HG03025 (cell line): Measurements from ENCODE around the gene CCM2L.

Source experiments
- ATAC-seq: cut with Tn5 transposase; IDR thresholded peaks from one replicate; pipeline ENCODE4 v1.9.1; 2021; ENCODE audit warnings: mild to moderate bottlenecking, moderate library complexity; ENCODE audit not compliant: unreplicated experiment, low FRiP score

Gene CCM2L

GRCh38 chr20:31991339-31991705, 18.9 kb upstream of the CCM2L start:
- ATAC-seq: no peak

GRCh38 chr20:31992086-31992485, 18.2 kb upstream of the CCM2L start:
- no peak for ATAC-seq

- no peak for ATAC-seq
These were observed 13.2 kb upstream of the CCM2L start for GRCh38 chr20:31996996-31997395.

GRCh38 chr20:31998246-31998645, 12.0 kb upstream of the CCM2L start:
- no peak for ATAC-seq

GRCh38 chr20:32003325-32003724, 6.9 kb upstream of the CCM2L start:
- ATAC-seq: no peak

- ATAC-seq: no peak
These were observed 5.3 kb upstream of the CCM2L start for GRCh38 chr20:32004963-32005362.

DNA sequence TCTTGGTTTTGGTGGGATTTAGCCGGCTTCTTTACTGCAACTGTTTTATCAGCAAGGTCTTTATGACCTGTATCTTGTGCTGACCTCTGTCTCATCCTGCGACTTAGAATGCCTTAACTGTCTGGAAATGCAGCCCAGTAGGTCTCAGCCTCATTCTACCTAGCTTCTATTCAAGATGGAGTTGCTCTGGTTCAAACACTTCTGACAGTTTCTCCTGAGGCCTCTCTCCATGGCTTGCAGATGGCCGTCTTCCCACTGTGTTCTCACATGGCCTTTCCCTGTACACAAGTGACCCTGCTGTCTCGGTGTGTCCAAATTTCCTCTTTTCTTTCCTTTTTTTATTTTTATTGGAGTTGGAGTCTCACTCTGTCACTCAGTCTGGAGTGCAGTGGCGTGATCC, 4.2 kb upstream of the CCM2L start:
- no peak for ATAC-seq

DNA sequence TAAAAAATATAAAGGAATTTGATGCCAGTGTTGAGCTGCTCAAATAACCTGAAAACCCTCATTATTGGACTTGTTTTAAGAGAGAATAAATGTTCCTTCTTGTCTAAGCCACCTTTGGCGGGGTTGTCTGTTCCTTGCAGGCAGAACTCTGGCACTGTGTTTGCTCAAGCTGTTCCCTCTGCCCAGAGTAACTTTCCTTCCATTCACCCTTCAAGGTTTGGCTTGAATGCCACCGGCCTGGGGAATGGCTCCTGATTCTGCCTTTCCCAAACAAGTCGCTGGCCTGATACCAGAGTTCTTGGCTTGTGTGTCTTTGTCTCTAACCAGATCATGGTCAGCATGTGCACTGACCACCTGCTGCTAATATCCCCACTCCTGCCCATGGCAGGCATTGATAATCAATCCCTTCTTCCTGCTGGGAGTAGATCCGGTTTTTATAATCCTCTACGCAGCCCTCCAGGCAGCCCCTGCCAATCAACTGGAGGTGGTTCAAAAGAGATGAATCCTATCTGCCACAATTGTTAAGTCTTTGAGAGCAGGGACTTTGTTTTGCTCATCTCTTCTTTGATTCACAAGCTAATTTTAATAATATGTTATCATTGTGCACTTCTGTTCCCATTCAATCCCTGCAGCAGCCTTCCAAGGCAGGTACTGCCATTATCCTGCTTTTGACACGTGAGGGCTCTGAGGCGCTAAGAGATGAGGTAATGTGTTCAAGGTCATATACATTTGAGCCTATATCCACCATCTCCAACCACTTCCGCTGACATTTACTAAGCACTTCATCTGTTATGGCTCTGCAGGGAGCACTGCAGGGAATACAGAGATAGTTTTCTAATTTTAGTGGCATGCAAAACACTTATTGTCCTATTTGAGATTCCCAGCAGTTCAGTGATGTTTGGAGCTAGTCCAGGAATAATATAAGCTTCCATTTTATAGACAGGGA, 3.1 kb upstream of the CCM2L start:
- ATAC-seq: no peak

- no peak for ATAC-seq
These were observed 2.2 kb upstream of the CCM2L start for GRCh38 chr20:32007787-32008616.

DNA sequence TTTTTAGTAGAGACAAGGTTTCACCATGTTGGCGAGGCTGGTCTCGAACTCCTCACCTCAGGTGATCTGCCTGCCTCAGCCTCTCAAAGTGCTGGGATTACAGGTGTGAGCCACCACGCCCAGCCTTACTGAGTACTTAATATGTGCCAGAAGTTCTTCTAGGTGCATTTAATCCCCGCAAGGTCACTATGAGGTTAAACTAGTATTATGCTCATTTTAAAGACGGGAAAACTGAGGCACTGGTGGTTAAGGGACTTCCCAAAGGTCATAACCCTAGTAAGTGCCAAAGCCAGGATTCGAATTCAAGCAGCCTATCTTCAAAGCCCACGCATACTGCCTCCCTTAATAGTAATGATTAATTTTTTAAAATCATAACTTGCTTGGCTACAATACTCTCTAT, 674 bp upstream of the CCM2L start:
- ATAC-seq: no peak

DNA sequence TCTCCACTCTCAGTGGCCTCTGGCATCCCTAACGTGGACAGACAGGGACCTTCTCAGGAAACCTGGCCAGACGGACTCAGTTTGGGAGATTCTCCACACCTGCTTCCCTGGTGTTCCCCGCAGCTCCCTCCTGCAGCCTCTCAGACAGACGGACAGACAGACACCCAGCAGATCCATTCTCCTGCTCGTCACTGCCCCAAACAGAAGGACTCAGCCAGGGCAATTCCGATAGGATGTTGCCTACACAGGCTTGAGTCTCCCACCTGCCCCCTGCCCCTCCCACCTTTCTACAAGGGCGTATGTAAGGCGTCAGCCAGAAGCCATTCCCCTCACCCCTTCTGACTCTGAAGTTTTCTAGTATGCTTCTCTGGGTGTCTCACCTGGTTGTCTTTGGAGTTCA, 428 bp downstream of the CCM2L start:
- ATAC-seq: no peak

- no peak for ATAC-seq
These were observed 2.0 kb downstream of the CCM2L start for GRCh38 chr20:32012159-32012688.

DNA sequence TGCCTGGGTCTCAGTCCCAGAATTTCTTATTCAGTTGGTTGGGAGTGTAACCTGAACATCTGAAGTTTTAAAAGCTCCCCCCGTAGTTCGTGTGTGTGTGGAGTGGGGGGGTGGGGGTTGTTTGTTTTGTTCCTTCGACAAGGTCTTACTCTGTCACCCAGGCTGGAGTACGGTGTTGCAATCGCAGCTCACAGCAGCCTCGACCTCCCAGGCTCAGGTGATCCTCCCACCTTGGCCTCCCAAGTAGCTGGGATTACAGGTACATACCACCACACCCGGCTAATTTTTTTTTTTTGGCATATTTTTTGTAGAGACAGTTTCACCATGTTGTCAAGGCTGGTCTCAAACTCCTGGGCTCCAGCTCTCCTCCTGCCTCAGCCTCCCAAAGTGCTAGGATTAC, 3.1 kb downstream of the CCM2L start:
- ATAC-seq: no peak

DNA sequence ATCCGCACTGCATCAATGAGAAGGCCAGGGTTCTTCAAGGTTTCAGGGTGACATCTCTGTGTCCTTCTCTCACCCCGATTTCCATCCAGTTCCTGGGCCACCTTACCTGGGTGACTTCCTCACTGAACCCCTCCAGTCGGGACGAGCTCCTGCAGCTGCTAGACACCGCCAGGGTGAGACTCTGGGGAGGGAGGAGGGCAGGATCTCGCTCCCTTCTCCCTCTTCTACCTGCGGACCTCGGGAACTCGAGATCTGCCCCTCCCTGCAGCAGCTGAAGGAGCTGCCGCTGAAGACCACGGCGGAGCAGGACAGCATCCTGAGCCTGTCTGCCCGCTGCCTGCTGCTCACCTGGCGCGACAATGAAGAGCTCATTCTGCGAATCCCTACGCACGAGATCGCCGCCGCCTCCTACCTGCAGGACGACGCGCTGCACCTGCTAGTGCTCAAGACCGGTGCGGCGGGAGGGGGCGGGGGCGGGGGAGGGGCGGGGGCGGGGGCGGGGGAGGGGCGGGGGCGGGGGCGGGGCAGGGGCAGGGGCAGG, 7.5 kb downstream of the CCM2L start:
- no peak for ATAC-seq

GRCh38 chr20:32018269-32019155, 8.3 kb downstream of the CCM2L start:
- ATAC-seq: no peak

- ATAC-seq: no peak
These were observed 8.9 kb downstream of the CCM2L start for GRCh38 chr20:32019156-32019510.

DNA sequence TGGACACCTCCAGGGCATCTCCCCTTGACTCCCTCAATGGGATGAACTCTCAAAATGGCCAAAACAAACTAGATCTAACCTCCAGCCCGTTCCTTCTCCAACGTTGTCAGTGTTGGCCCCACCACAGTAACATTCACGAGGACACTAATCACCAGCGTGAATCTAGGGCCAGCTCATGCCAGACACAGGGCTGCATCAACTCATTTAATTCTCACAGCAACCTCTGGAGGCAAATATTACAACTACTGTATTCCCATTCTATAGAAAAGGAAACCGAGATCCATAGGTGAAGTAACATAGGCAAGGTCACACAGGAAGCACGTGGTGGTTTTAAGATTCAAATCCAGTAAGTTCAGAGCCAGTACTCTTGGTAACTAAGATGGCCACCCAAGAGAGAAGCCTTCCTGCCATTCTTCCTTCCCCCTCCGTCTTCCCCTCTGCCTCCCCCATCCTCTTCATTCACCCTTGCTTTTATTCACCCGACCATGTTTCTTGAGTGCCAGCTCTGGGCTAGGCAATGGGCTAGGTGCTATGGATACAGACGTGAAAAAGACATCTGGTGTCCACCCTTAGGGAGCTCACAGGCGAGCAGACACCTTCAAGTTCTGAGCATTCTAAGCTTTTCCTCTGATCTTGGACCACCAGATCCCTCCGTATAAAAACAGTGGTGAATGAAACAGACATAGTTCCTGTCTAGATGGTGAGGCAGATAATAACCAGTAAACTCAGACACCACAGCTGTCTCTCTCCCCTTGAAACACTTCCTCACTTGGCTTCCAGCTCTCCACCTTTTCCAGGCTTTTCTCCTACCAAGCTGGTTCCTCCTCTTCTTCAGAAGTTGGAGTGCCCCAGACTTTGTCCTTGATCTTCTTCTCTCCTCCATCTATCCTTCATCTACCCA, 9.6 kb downstream of the CCM2L start:
- no peak for ATAC-seq

DNA sequence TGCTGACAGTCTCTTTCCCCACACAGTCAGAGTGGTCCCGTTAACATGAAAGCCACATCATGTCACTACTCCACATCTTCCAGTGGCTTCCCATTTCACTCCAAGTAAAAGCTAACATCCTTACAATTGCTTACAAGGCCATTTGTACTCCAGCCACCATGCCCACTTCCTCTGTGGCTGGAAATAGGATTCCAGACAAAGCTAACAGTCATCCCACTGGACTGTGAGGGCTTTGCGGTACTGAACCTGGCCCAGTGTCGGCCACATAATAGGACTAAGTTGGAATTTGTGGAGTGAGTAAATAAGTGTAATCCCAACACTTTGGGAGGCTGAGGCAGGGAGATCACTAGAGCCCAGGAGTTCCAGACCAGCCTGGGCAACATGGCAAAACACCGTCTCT, 10.9 kb downstream of the CCM2L start:
- no peak for ATAC-seq

DNA sequence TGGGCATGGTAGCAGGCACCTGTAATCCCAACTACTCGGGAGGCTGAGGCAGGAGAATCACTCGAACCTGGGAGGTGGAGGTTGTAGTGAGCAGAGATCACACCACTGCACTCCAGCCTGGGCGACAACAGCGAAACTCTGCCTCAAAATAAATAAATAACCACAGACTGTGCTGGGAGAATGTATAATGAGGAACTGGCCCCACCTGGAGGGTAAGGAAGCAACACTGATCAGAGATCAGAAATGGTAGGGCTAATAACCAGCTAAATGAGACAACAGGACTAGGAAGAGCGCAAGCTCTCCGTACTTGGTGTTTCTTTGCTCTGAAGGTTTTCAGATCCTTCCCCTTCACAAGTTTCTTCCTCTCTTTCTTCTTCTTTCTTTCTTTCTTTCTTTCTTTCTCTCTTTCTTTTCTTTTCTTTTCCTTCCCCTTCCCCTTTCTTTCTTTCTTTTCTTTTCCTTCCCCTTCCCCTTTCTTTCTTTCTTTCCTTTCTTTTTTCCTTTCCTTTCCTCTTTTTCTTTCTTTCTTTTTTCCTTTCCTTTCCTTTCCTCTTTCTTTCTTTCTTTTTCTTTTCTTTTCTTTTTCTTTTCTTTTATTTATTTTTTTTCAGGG, 14.6 kb downstream of the CCM2L start:
- no peak for ATAC-seq
